ENCODE measurements around the gene FRMD3. TPM values are rescaled to one million over a fixed set of nuclear protein-coding genes. Genes with fewer than 3 reads are reported as not detected.

Gene FRMD3
- total RNA-seq, 1 donor from 2014 or later = 0.34 TPM

DNA sequence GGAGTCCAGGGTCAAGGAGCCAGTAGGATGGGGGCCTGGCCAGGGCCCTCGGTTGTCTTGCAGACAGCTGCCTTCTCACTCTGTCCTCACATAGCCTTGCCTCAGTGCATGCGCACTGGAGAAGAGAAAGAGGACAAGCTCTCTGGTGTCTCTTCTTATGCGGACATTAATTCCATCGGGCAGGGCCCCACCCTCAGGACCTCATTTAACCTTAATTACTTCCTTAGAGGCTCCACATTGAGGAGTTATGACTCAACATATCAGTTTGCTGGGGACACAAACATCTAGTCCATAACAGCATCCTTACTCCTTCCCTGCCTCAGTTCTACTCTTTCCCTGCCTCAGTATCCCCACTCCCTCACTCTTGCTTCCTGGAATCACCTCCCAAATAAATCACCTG, 78.4 kb downstream of the FRMD3 start:
- H3K36me3 Mint-ChIP-seq (ENCODE audit: low read depth) = no peaks in the 10 kb centered on the region
- no peaks in the 10 kb centered on the region for H3K4me1 Mint-ChIP-seq (ENCODE audit: low read depth)
- H3K27me3 Mint-ChIP-seq (ENCODE audit: insufficient read depth) = peaks cover 2% of the 10 kb centered on the region
- no peak overlapping the region for H3K27ac Mint-ChIP-seq
- intact Hi-C loops (cut with micrococcal nuclease) = no loop called here
- no peak overlapping the region for H3K4me3 Mint-ChIP-seq
- no peaks in the 10 kb centered on the region for H3K9me3 Mint-ChIP-seq
- DNase-seq (ENCODE audit: low spot score) = no peak

DNA sequence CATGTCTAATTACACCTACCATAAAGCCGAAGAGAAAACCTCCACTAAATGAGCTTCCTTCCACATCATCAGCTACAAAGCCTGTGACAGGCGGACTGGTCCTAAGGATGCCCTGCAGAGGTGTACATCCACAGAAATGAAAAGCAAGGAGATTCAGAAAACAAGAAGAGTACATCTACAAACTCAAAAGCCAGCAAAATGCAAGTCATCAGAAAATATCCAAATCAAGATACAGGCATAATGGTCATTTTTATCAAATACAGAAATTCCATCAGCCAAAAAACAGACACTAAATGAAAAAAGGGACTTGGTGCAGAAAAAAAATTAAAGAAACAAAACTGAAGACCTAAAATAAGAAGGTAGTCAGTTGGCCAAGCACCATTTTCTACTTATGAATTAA, 79.7 kb downstream of the FRMD3 start:
- Mint-ChIP-seq H3K36me3 (ENCODE audit: low read depth) (no peaks in the 10 kb centered on the region), H3K4me1 (ENCODE audit: low read depth) (no peaks in the 10 kb centered on the region), H3K27me3 (ENCODE audit: insufficient read depth) (peaks cover 2% of the 10 kb centered on the region), H3K27ac (no peak overlapping the region), H3K9me3 (no peaks in the 10 kb centered on the region), H3K4me3 (no peak overlapping the region)
- DNase-seq (ENCODE audit: low spot score) = no peak
- intact Hi-C loops (cut with micrococcal nuclease) = no loop called here

DNA sequence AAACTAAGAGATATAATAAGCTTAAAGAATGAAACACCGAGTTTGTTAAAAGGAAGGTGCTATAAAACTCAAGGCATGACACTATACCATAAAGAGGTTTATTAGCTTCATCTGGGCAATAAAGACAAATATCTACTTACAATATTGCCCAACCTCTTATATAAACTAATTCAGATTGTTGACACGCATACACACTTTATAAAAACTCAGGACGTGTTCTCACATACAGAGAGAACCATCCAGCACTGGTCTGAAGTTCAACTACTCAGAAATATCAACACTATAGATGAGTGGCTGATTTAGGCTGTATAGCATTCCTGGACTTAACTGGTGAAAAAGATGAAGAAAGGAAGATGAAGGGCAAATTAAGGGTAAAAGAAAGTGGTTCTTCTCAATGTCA, 81.2 kb downstream of the FRMD3 start:
- H3K4me3 Mint-ChIP-seq = no peak overlapping the region
- H3K36me3 Mint-ChIP-seq (ENCODE audit: low read depth) = no peaks in the 10 kb centered on the region
- H3K27me3 Mint-ChIP-seq (ENCODE audit: insufficient read depth) = peaks cover 2% of the 10 kb centered on the region
- H3K9me3 Mint-ChIP-seq = no peaks in the 10 kb centered on the region
- no peaks in the 10 kb centered on the region for H3K4me1 Mint-ChIP-seq (ENCODE audit: low read depth)
- intact Hi-C loops (cut with micrococcal nuclease) = no loop called here
- no peak overlapping the region for H3K27ac Mint-ChIP-seq
- DNase-seq (ENCODE audit: low spot score) = no peak

DNA sequence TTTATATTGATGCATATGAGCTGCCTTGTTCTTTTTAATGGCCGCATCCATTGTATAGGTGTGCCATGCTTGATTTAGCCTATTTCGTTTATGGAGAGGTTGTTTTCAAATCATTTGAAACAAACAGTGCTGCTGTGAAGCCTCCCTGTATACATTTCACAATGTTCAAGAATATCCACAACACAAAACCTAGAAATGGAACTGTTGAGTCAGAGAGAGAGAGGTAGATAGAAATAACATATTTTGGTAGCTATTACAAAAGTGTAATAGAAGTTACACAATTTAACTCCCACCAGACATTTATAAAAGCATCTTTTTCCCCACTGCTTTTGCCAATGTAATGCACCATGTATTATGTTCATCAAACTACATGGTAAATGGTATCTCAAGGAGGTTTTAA, 82.0 kb downstream of the FRMD3 start:
- peaks cover 2% of the 10 kb centered on the region for H3K27me3 Mint-ChIP-seq (ENCODE audit: insufficient read depth)
- intact Hi-C loops (cut with micrococcal nuclease) = no loop called here
- DNase-seq (ENCODE audit: low spot score) = no peak
- H3K4me1 Mint-ChIP-seq (ENCODE audit: low read depth) = no peaks in the 10 kb centered on the region
- H3K4me3 Mint-ChIP-seq = no peak overlapping the region
- H3K27ac Mint-ChIP-seq = no peak overlapping the region
- no peaks in the 10 kb centered on the region for H3K9me3 Mint-ChIP-seq
- H3K36me3 Mint-ChIP-seq (ENCODE audit: low read depth) = no peaks in the 10 kb centered on the region

DNA sequence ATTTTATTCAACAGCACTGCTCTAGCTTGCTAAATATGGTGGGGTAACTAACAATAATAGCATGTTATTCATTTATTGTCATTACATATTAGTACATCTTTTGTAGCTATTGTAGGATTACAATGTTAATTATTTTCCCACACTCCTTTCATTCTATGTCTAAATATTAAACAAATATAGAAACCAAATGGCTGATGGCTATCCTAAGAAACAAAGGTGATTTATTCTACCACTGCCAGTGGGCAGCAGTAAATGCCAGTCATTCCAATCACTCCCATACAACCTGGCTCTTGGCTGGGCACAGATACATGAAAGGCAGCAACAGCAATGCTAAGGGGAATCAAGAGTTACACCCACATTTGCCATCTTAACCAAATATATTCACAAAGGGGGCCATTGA, 84.1 kb downstream of the FRMD3 start:
- H3K4me3 Mint-ChIP-seq = no peak overlapping the region
- intact Hi-C loops (cut with micrococcal nuclease) = no loop called here
- no peaks in the 10 kb centered on the region for H3K9me3 Mint-ChIP-seq
- H3K27ac Mint-ChIP-seq = no peak overlapping the region
- H3K27me3 Mint-ChIP-seq (ENCODE audit: insufficient read depth) = peaks cover 2% of the 10 kb centered on the region
- H3K4me1 Mint-ChIP-seq (ENCODE audit: low read depth) = no peaks in the 10 kb centered on the region
- H3K36me3 Mint-ChIP-seq (ENCODE audit: low read depth) = no peaks in the 10 kb centered on the region
- no peak for DNase-seq (ENCODE audit: low spot score)

DNA sequence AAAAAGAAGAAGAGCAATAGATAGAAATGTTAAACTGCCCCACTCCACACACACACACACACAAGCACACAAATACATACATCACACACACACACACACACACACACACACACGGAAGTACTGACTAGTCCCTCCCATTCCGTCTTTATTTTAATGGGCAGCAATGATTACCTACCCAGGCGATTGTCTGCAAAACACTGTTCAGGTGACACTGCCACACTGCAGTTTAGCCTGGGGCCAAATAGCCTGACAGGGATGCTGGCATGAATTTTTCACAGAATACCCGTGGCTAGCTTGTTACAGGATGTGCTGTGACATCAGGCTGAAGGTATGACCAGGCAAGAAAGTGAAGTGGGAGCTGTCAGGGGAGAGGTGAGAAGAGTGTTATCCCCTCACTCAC, 86.9 kb downstream of the FRMD3 start:
- no peaks in the 10 kb centered on the region for H3K9me3 Mint-ChIP-seq
- H3K4me1 Mint-ChIP-seq (ENCODE audit: low read depth) = no peaks in the 10 kb centered on the region
- DNase-seq (ENCODE audit: low spot score) = no peak
- no peaks in the 10 kb centered on the region for H3K36me3 Mint-ChIP-seq (ENCODE audit: low read depth)
- no peak overlapping the region for H3K4me3 Mint-ChIP-seq
- H3K27me3 Mint-ChIP-seq (ENCODE audit: insufficient read depth) = peaks cover 2% of the 10 kb centered on the region
- H3K27ac Mint-ChIP-seq = no peak overlapping the region
- intact Hi-C loops (cut with micrococcal nuclease) = no loop called here

DNA sequence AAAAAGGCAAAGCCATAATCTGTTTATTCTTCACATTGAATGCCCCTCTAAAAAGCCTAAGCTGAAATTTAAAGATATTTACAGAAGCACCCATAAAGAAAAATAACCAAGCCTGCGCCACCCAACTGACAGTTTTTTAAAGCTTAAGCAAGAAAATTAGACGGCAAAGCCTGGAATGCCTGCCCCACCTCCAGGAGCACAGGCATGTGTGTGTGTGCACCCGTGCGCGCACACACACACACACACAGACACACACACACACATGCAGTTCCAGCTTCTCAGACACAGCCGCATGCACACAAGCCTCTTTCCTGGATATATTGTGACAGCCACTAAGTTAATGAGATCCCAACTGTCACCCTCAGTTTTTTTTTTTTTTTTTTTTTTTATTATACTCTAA, 88.2 kb downstream of the FRMD3 start:
- Mint-ChIP-seq H3K4me3 (no peak overlapping the region), H3K4me1 (ENCODE audit: low read depth) (no peaks in the 10 kb centered on the region)
- intact Hi-C loops (cut with micrococcal nuclease) = no loop called here

DNA sequence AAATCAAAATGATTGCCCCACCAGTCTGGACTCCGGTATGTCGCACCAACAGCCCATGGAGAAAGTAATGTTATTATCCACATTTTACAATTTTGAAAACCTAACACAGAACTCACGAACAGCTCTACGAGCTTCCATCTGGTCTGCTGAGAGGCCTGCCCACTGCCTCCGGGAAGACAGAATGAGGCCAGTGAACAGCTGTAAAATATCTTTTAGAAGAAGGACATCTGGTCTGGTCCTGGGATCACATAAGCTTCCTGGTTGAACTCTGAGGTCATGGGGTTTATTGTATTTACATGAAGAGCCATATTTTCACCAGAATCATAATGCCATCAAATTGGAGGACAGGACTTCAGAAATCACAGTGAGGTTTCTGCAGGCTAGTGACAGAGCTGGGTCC, 89.0 kb downstream of the FRMD3 start:
- H3K4me1 Mint-ChIP-seq (ENCODE audit: low read depth) = no peaks in the 10 kb centered on the region
- DNase-seq (ENCODE audit: low spot score) = no peak
- H3K36me3 Mint-ChIP-seq (ENCODE audit: low read depth) = no peaks in the 10 kb centered on the region
- no peak overlapping the region for H3K4me3 Mint-ChIP-seq
- H3K27ac Mint-ChIP-seq = no peak overlapping the region
- no peaks in the 10 kb centered on the region for H3K9me3 Mint-ChIP-seq
- intact Hi-C loops (cut with micrococcal nuclease) = no loop called here
- no peaks in the 10 kb centered on the region for H3K27me3 Mint-ChIP-seq (ENCODE audit: insufficient read depth)

More for the DNA sequence above, 88.2 kb downstream of the FRMD3 start:
- H3K9me3 Mint-ChIP-seq = no peaks in the 10 kb centered on the region
- H3K27me3 Mint-ChIP-seq (ENCODE audit: insufficient read depth) = no peaks in the 10 kb centered on the region
- no peak for DNase-seq (ENCODE audit: low spot score)
- no peaks in the 10 kb centered on the region for H3K36me3 Mint-ChIP-seq (ENCODE audit: low read depth)
- no peak overlapping the region for H3K27ac Mint-ChIP-seq

DNA sequence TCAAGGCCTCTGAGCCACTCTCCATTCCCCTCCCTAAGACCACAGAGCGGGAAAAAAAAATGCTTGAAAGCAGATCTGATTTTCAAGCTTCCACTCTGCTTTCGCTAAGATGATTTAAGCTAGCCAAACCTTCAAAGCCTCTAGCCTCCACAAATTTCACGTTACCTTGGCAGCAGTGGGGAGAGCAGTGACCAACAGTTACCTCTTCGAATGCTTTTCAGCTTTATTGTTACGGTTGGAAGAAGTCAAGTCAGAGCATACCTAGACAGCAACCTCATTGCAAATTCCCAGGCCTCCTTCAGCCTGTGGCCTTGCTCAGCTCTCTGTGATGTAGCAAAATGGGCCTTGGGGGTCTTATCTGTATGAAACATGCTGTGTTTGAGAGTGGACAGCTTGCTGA, 89.6 kb downstream of the FRMD3 start:
- H3K9me3 Mint-ChIP-seq = no peaks in the 10 kb centered on the region
- H3K36me3 Mint-ChIP-seq (ENCODE audit: low read depth) = no peaks in the 10 kb centered on the region
- no peaks in the 10 kb centered on the region for H3K27me3 Mint-ChIP-seq (ENCODE audit: insufficient read depth)
- intact Hi-C loops (cut with micrococcal nuclease) = no loop called here
- no peak overlapping the region for H3K27ac Mint-ChIP-seq
- no peaks in the 10 kb centered on the region for H3K4me1 Mint-ChIP-seq (ENCODE audit: low read depth)
- DNase-seq (ENCODE audit: low spot score) = no peak
- H3K4me3 Mint-ChIP-seq = no peak overlapping the region

DNA sequence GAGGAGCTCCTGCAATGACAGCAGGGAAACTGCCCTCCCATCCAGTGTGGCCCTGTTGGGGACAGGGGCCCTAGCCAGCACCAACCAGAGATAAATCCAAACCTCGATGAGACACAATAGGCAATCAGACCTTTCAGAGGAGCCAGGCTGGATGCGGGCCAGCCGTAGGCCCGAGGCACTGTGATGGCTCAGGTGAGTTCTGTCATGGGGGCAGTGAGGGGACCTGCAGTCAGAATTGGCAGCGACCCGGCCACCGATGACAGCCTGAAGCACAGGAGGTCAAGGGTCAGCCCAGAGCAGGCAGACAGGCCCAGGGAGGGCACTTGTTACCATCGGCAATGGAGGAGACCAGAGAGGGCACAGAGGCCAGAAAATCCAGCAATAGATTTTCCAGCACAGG, 90.8 kb downstream of the FRMD3 start:
- H3K4me3 Mint-ChIP-seq = no peak overlapping the region
- no peak for DNase-seq (ENCODE audit: low spot score)
- intact Hi-C loops (cut with micrococcal nuclease) = no loop called here
- no peaks in the 10 kb centered on the region for H3K4me1 Mint-ChIP-seq (ENCODE audit: low read depth)
- no peak overlapping the region for H3K27ac Mint-ChIP-seq
- H3K9me3 Mint-ChIP-seq = no peaks in the 10 kb centered on the region
- H3K36me3 Mint-ChIP-seq (ENCODE audit: low read depth) = no peaks in the 10 kb centered on the region
- H3K27me3 Mint-ChIP-seq (ENCODE audit: insufficient read depth) = no peaks in the 10 kb centered on the region

DNA sequence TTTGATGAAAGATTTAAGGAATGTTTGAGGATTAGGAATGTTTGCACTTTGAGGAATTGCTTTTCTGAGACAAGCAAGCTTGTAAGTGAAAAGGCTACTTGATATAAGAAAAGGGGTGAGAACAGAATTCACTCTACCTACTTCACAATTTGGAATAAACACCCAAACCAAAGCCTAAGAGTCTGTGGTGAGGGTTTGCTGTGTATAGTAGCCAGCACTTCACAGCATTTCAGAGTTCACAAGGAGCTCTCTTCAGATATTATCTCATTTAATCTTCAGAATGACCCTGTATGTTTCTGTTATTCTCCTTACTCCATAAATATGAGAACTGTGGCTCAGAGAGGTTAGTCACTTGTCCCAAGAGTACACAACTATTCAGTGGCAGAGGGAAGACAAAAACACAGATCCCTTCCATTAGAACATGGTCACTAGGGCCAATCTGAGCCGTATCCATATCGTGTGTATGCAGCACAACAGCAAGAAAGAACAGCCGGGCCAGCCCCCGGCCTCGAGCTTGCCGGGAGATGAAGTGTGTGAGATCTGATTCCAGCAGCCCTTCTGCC, 92.4 kb downstream of the FRMD3 start:
- Mint-ChIP-seq H3K27me3 (ENCODE audit: insufficient read depth) (no peaks in the 10 kb centered on the region), H3K4me1 (ENCODE audit: low read depth) (no peaks in the 10 kb centered on the region), H3K27ac (no peak overlapping the region), H3K4me3 (no peak overlapping the region), H3K36me3 (ENCODE audit: low read depth) (no peaks in the 10 kb centered on the region), H3K9me3 (no peaks in the 10 kb centered on the region)
- intact Hi-C loops (cut with micrococcal nuclease) = no loop called here
- no peak for DNase-seq (ENCODE audit: low spot score)

DNA sequence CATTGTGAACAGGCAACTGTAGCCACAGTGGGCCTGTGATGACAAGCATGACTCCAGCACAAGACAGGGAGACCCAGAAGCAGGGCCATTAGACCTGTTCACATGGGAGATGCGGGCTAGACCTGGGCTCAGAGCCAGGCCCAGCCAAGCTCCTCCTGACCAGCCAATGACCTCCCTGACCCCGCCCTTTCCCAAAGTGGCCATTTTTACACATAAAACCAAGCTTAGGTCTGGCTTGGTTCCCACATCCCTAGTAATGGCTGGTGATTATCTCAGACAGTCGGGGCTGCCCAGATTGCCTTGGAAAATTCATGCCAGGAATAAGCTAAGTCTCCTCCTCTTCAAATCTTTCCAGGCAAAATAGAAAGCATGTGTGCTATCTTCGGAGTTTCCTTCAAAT, 94.1 kb downstream of the FRMD3 start:
- Mint-ChIP-seq H3K36me3 (ENCODE audit: low read depth) (no peaks in the 10 kb centered on the region), H3K9me3 (no peaks in the 10 kb centered on the region), H3K27me3 (ENCODE audit: insufficient read depth) (no peaks in the 10 kb centered on the region), H3K4me1 (ENCODE audit: low read depth) (no peaks in the 10 kb centered on the region), H3K27ac (no peak overlapping the region), H3K4me3 (no peak overlapping the region)
- DNase-seq (ENCODE audit: low spot score) = no peak
- intact Hi-C loops (cut with micrococcal nuclease) = no loop called here

DNA sequence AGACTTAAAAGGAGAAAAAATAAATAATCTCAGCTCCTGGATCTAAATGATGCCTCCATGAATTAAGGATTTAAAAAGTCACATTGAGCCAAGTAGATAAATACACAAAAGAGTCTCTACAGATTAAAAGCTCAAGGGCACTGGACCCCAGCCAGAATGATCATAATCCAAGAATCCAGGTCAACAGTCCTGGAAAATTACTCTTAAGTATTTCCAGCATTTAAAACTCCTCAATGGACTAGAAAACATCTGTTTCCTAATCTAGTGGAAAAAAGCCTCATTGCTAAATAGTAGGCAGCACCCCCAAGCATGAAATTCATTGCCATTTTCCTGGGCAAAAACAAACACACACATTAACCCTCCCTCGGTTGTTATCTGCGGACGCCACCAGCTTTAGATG, 96.8 kb downstream of the FRMD3 start:
- no peaks in the 10 kb centered on the region for H3K27me3 Mint-ChIP-seq (ENCODE audit: insufficient read depth)
- no peak overlapping the region for H3K4me3 Mint-ChIP-seq
- H3K9me3 Mint-ChIP-seq = no peaks in the 10 kb centered on the region
- H3K36me3 Mint-ChIP-seq (ENCODE audit: low read depth) = no peaks in the 10 kb centered on the region
- no peaks in the 10 kb centered on the region for H3K4me1 Mint-ChIP-seq (ENCODE audit: low read depth)
- intact Hi-C loops (cut with micrococcal nuclease) = no loop called here
- no peak for DNase-seq (ENCODE audit: low spot score)
- no peak overlapping the region for H3K27ac Mint-ChIP-seq

DNA sequence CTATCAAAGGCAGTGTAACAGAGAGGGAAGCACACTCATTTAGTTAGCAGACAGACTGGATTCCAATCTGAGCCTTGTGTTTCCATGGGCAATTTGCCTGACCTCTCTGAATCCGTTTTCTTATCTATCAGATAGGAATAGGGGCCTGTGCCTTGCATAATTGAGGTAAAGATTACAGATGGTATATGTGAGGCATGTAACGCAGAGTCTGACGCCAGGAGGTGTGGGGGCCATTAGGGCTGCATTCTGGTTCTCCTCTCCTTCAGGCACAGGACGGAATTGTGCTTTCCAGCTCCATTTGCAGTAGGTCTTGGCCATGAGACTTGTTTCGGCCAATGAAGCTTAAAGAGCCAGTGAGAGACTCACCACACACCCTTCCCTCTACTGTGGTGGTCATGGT, 97.6 kb downstream of the FRMD3 start:
- DNase-seq (ENCODE audit: low spot score) = no peak
- Mint-ChIP-seq H3K4me3 (no peak overlapping the region), H3K9me3 (no peaks in the 10 kb centered on the region), H3K27ac (no peak overlapping the region), H3K27me3 (ENCODE audit: insufficient read depth) (no peaks in the 10 kb centered on the region), H3K36me3 (ENCODE audit: low read depth) (no peaks in the 10 kb centered on the region), H3K4me1 (ENCODE audit: low read depth) (no peaks in the 10 kb centered on the region)
- intact Hi-C loops (cut with micrococcal nuclease) = no loop called here
